Measurements from ENCODE around the gene NCOA6.

The NCOA6 gene

GRCh38 chr20:34703424-34704176 is 121.9 kb downstream of the NCOA6 start:
- H3K27me3 ChIP-seq (replicated peaks; ENCODE audit: insufficient read depth, low read length) = no peaks in the 10 kb centered on the region
- no peak for TF ChIP-seq EZH2 (optimal IDR thresholded peaks at IDR 0.05; ENCODE audit: low read depth, low read length)
- TF ChIP-seq EZH2phosphoT487 (IDR thresholded peaks at IDR 0.05; ENCODE audit: low read length) = no peak
- TF ChIP-seq CTCF (IDR thresholded peaks at IDR 0.05; ENCODE audit: low read length) = no peak
- H3K4me2 ChIP-seq (ENCODE audit: low read depth, low read length) = peak overlapping the region; percentile 100
- peak overlapping the region; percentile 97 for H2AFZ ChIP-seq (ENCODE audit: low read length)
- no peaks in the 10 kb centered on the region for H3K9me2 ChIP-seq (replicated peaks; ENCODE audit: insufficient read depth, low read length)
- H3K4me3 ChIP-seq (ENCODE audit: low read length) = peak overlapping the region; percentile 89
- peak overlapping the region; percentile 83 for H3K9ac ChIP-seq (ENCODE audit: low read length)
- peak; percentile 30 for DNase-seq
- H3K27ac ChIP-seq (ENCODE audit: low read length) = peak overlapping the region; percentile 63; the same call in 1 of the 2 replicates
- peaks cover 13% of the 10 kb centered on the region; the same call in 1 of the 2 replicates for H3F3A ChIP-seq (ENCODE audit: insufficient read depth, low read length)
- H3K36me3 ChIP-seq (replicated peaks; ENCODE audit: insufficient read depth, low read length) = no peaks in the 10 kb centered on the region
- H4K20me1 ChIP-seq (ENCODE audit: insufficient read depth, low read length) = no peaks in the 10 kb centered on the region
- no peaks in the 10 kb centered on the region for H3K79me2 ChIP-seq (ENCODE audit: low read length)
- peaks cover 7% of the 10 kb centered on the region; the same call in 1 of the 2 replicates for H3K4me1 ChIP-seq (ENCODE audit: low read length)
- no peaks in the 10 kb centered on the region for H3K9me3 ChIP-seq (replicated peaks; ENCODE audit: insufficient read depth, low read length)

GRCh38 chr20:34703061-34703423 is 122.4 kb downstream of the NCOA6 start:
- H2AFZ ChIP-seq (ENCODE audit: low read length) = peak overlapping the region; percentile 97

GRCh38 chr20:34701405-34702085 is 123.9 kb downstream of the NCOA6 start:
- no peaks in the 10 kb centered on the region for H3K36me3 ChIP-seq (replicated peaks; ENCODE audit: insufficient read depth, low read length)
- no peak overlapping the region for H2AFZ ChIP-seq (ENCODE audit: low read length)
- no peak for TF ChIP-seq CTCF (IDR thresholded peaks at IDR 0.05; ENCODE audit: low read length)
- no peak for TF ChIP-seq EZH2 (optimal IDR thresholded peaks at IDR 0.05; ENCODE audit: low read depth, low read length)
- TF ChIP-seq EZH2phosphoT487 (IDR thresholded peaks at IDR 0.05; ENCODE audit: low read length) = no peak
- H3K4me1 ChIP-seq (ENCODE audit: low read length) = peaks cover 7% of the 10 kb centered on the region; the same call in 1 of the 2 replicates
- no peaks in the 10 kb centered on the region for H3K79me2 ChIP-seq (ENCODE audit: low read length)
- DNase-seq = no peak
- no peaks in the 10 kb centered on the region for H3K27me3 ChIP-seq (replicated peaks; ENCODE audit: insufficient read depth, low read length)
- no peaks in the 10 kb centered on the region for H3K9me3 ChIP-seq (replicated peaks; ENCODE audit: insufficient read depth, low read length)
- H3K9me2 ChIP-seq (replicated peaks; ENCODE audit: insufficient read depth, low read length) = no peaks in the 10 kb centered on the region
- H3K9ac ChIP-seq (ENCODE audit: low read length) = no peak overlapping the region
- H3K4me2 ChIP-seq (ENCODE audit: low read depth, low read length) = no peak overlapping the region
- no peaks in the 10 kb centered on the region for H4K20me1 ChIP-seq (ENCODE audit: insufficient read depth, low read length)
- H3K4me3 ChIP-seq (ENCODE audit: low read length) = no peak overlapping the region
- H3F3A ChIP-seq (ENCODE audit: insufficient read depth, low read length) = peaks cover 7% of the 10 kb centered on the region; the same call in 1 of the 2 replicates
- no peak overlapping the region for H3K27ac ChIP-seq (ENCODE audit: low read length)

More at GRCh38 chr20:34703061-34703423, 122.4 kb downstream of the NCOA6 start:
- no peak for TF ChIP-seq CTCF (IDR thresholded peaks at IDR 0.05; ENCODE audit: low read length)
- Histone ChIP-seq H3K4me1 (ENCODE audit: low read length) (peaks cover 7% of the 10 kb centered on the region; the same call in 1 of the 2 replicates), H3K27me3 (replicated peaks; ENCODE audit: insufficient read depth, low read length) (no peaks in the 10 kb centered on the region), H3F3A (ENCODE audit: insufficient read depth, low read length) (peaks cover 8% of the 10 kb centered on the region; the same call in 1 of the 2 replicates), H4K20me1 (ENCODE audit: insufficient read depth, low read length) (no peaks in the 10 kb centered on the region), H3K79me2 (ENCODE audit: low read length) (no peaks in the 10 kb centered on the region), H3K9me3 (replicated peaks; ENCODE audit: insufficient read depth, low read length) (no peaks in the 10 kb centered on the region), H3K27ac (ENCODE audit: low read length) (no peak overlapping the region), H3K4me3 (ENCODE audit: low read length) (peak overlapping the region; percentile 89; the same call in 1 of the 2 replicates), H3K9ac (ENCODE audit: low read length) (no peak overlapping the region; the same call in 1 of the 2 replicates), H3K36me3 (replicated peaks; ENCODE audit: insufficient read depth, low read length) (no peaks in the 10 kb centered on the region), H3K4me2 (ENCODE audit: low read depth, low read length) (peak overlapping the region; percentile 100), H3K9me2 (replicated peaks; ENCODE audit: insufficient read depth, low read length) (no peaks in the 10 kb centered on the region)
- no peak for DNase-seq

Data from MM.1S (cell line).